GM12874 (cell line): ENCODE measurements around the gene THSD7A.

Source experiments
- CTCF ChIP-seq: IDR thresholded peaks from 2 replicates; pipeline ENCODE4 v1.5.1; 2011; ENCODE audit warnings: low read depth, mild to moderate bottlenecking, control low read depth, low read length, moderate library complexity; ENCODE audit not compliant: insufficient read depth

THSD7A gene

GRCh38 chr7:11346302-11346701, 485.7 kb downstream of the THSD7A start:
- no peak for TF ChIP-seq CTCF

DNA sequence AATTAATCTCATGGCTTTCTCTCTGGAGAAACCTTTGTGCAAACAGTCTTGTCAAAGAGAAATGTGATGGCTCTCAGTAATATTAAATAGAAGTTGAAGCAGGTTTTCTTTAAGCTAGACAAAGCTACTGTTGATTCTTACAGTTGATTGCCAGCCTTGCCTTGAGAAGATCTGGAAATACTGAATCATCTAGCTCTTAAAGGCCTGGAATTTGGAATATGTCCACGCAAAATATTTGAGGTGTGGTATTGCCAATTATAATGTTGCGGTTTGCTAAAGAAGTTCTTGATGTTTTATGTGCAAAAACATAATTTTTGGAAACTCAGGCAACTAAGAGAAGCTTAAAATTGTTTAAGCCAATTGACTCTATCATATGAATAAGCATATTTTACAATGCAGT, 486.4 kb downstream of the THSD7A start:
- no peak for TF ChIP-seq CTCF

- TF ChIP-seq CTCF: peak; percentile 46
These were observed 488.1 kb downstream of the THSD7A start for GRCh38 chr7:11343818-11344413.

- no peak for TF ChIP-seq CTCF
These were observed 488.9 kb downstream of the THSD7A start for GRCh38 chr7:11343136-11343535.

GRCh38 chr7:11341285-11341944, 490.6 kb downstream of the THSD7A start:
- TF ChIP-seq CTCF: 0 out of 2 replicates have a peak, but pooled peaks have one; percentile 1

DNA sequence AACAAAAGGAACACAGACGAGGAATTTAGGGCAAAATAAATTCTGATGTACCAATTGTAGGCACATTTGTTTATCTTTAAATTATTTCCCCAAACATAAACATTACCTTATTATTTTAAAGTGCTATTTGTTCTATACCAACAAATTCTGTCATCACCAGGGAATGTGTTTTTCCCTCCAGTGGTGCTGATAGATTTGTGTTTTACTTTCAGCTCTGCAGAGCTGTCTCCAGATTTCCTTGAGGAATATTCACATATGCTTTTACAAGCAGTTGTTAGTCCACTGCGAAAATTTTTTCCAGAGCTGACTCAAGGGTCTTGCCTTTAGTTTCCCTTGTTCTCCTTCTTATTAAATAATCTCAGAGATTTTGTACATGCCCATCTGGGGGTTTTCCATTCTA, 495.6 kb downstream of the THSD7A start:
- no peak for TF ChIP-seq CTCF

DNA sequence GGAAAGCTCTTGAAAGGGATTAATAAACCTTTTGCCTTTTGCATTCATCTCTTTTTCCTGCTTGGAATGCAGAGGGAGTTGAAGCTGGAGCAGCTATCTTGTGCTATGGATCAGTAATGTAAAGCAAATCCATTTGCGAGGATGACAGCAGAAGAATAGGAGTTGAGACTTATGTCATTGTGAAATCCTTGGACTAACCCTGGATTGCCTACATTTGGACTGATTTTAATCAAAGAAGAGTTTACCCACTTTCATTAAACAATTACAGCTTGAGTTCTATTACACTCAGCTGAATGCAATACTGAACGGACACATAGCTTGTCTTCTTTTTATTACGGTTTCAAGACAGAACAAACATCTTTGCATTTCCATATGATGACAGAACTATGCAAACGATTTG, 496.1 kb downstream of the THSD7A start:
- no peak for TF ChIP-seq CTCF
